GM12874 (cell line): Measurements from ENCODE around the gene GALNT2.

Experiments used
- TF ChIP-seq, protein P1 (sequence below): IDR thresholded peaks from 2 replicates; pipeline ENCODE4 v1.5.1; 2011; ENCODE audit warnings: low read depth, mild to moderate bottlenecking, control low read depth, low read length, moderate library complexity; ENCODE audit not compliant: insufficient read depth

The GALNT2 gene

GRCh38 chr1:230317823-230318819 lies 251.1 kb downstream of the GALNT2 start:
- TF ChIP-seq, protein P1, sequence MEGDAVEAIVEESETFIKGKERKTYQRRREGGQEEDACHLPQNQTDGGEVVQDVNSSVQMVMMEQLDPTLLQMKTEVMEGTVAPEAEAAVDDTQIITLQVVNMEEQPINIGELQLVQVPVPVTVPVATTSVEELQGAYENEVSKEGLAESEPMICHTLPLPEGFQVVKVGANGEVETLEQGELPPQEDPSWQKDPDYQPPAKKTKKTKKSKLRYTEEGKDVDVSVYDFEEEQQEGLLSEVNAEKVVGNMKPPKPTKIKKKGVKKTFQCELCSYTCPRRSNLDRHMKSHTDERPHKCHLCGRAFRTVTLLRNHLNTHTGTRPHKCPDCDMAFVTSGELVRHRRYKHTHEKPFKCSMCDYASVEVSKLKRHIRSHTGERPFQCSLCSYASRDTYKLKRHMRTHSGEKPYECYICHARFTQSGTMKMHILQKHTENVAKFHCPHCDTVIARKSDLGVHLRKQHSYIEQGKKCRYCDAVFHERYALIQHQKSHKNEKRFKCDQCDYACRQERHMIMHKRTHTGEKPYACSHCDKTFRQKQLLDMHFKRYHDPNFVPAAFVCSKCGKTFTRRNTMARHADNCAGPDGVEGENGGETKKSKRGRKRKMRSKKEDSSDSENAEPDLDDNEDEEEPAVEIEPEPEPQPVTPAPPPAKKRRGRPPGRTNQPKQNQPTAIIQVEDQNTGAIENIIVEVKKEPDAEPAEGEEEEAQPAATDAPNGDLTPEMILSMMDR, result no peak

DNA sequence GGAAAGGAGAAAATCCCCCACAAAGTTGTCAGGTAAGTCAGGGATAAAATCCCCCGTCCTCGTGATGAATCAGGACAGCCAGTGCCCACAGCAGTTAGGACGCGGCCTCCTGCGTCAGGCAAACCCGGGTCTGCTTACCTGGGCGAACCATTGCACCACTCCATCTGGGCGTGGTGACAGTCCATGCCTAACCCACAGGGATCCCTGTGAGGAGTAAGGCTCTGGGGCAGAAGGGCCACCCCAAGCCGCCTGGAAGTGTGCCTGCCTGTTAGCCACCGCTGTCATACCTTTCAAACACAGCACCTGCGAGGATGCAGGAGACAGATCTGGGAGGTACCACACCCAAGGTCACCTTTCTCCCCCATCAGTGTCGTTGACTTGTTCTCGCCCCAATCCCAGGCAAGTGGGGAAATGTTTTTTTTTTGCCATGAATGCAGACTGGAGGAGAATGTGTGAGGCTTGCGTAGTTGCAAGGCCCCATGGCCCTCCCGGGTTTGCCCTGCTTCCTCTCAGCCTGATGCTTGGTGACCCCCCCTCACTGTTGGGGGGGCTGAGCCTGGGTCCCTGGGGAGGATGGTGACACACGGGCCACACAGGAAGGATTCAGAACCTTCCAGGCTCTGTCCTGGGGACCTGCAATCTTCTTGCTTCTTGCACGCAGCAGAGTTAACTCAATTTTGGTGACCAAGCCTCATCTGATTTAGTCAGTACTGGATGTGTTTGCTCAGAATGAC lies 252.1 kb downstream of the GALNT2 start:
- TF ChIP-seq, protein P1, result no peak

GRCh38 chr1:230320804-230321203 lies 253.8 kb downstream of the GALNT2 start:
- TF ChIP-seq, protein P1, result no peak

GRCh38 chr1:230321341-230321740 lies 254.3 kb downstream of the GALNT2 start:
- TF ChIP-seq, protein P1, result no peak

- TF ChIP-seq, protein P1, result no peak
Measured at GRCh38 chr1:230321741-230322420, 254.8 kb downstream of the GALNT2 start.

DNA sequence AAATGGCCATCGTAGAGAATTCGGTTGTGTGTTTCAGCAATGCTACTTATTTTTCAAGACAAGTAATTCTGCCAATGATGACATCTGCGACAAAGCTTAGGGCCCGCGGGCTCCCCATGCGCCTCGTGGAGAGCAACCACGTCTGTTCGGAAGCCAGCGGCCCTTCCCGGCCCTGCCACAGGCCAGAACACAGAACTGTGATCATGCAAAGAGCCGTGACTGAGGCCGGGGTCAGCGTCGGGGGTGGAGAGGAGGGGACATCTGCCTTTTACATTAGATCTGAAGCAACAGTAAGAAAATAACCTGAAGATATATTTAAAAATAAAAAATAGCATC lies 255.4 kb downstream of the GALNT2 start:
- TF ChIP-seq, protein P1, result no peak
